HG02642 (cell line): ENCODE measurements around the gene TLE1.
"Not testable (repeated sequence)": the region's sequence is repeated elsewhere in the genome, so short reads cannot be mapped to it uniquely, and the experiment has no call there.

Experiments used
- ATAC-seq: cut with Tn5 transposase; IDR thresholded peaks from one replicate; pipeline ENCODE4 v1.9.1; 2021; ENCODE audit warnings: mild to moderate bottlenecking; ENCODE audit not compliant: unreplicated experiment, poor library complexity

TLE1 gene

GRCh38 chr9:81689343-81690175 is at the start of gene TLE1:
TLE1 (minus strand) TSS chr9:81689547; CDS start chr9:81688240, 1,307 bp downstream.
- peak; percentile 82 for ATAC-seq

DNA sequence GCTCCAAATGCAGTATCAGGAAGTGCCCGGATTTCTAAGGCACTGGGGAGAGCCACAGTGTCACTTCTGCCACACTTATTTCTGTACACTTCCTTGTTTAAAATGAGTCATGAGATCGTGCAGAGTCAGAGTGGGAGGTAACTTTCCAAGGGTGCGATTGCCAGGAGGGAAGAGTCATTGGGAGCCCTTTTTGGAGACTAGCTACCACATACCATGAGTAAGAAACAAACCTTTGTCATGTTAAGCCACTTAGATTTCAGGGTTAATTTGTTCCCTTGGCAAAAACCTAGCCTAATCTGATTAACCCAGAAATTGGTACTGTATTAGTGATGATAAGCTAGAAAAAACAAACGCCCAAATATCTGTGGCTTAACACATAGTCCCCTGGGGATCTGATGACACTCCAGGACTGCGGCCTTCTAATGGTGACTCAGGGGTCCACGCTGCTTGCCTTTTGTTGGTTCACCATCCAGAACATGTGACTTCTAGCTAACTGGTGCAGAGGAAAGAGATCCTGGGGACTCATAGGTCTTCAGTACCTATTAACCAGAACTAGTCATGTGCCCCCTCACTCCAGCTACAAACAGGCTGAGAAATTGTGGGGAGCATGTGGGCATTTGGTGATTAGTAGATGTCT is 48.6 kb upstream of the TLE1 start:
- peak; percentile 72 for ATAC-seq

GRCh38 chr9:81730498-81730897 is 41.2 kb upstream of the TLE1 start:
- ATAC-seq, result not testable (repeated sequence)

- ATAC-seq, result peak; percentile 83
Observed at GRCh38 chr9:81729135-81729534, 39.8 kb upstream of the TLE1 start.

DNA sequence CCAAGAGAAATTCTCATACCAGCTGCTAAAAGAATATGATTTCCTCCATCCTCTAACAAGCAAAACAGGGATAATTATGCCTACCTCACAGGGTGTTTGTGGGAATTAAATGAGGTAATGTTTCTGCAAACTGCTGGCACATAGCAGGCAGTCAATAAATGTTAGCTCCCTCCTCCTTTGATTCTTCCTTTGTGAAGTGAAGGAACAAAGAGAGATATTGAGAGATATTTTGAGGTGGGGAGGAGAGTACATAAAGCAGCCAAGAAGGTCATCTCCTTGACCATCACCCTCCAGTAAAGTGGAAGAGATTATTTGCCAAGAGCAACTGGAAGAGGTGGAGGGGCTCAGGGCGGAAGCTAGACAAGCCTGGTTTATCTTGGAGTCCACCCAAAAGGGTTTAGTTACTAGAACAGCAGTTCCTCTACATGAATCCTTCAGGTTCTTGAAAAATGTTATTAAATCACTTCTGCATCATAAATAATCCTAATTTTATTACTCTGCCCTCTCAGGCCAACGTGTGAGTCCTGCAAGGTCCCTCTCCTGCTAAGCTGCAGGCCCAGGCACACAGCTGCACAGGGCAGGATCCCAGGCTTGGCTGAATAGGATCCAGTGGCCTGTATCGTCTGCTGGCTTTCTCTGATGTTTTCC is 35.0 kb upstream of the TLE1 start:
- ATAC-seq, result no peak

DNA sequence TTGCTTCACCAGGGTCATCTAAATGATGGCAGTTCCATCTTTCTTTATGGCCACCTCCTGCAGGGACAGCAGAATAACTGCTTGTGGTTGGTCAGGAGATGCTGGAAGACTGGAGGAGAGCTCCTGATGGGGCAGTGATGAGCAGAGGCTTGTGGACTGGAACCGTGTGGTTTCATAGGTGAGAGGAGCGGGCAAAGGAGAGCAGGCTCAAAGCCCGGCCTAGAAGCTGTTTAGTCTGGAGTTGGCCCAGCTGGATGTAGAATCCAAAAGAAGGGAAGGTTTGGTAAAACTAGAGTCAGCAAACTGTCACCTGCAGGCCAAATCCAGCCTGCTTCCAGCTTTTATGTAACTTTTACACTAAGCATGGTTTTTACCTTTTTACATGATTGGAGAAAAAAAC is 32.9 kb upstream of the TLE1 start:
- no peak for ATAC-seq

DNA sequence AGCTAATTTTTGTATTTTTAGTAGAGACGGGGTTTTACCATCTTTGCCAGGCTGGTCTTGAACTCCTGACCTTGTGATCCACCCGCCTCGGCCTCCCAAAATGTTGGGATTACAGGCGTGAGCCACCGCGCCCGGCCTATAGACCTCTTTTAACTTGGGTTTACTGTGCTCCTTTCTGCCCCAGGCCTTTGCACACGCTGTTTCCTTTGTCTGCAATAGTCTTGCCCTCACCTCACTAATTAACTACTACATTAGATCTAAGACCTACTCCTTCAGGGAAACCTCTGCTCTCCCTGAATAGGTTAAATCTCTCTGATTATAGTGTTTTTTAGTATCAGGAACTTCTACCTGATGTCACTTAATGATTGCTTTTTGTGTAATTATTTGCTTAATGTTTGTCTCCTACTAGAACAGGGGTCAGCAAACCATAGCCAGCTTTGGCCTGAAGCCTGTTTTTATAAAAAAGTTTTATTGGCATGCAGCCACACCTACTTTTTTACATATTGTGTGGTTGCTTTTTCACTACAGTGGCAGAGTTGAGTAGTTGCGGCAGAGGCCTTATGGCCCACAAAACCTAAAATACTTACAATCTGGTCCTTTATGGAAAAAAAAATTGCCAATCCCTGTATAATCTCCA is 31.2 kb upstream of the TLE1 start:
- ATAC-seq, result no peak

- no peak for ATAC-seq
Observed at GRCh38 chr9:81719972-81720371, 30.6 kb upstream of the TLE1 start.

GRCh38 chr9:81718244-81718643 is 28.9 kb upstream of the TLE1 start:
- ATAC-seq, result no peak

GRCh38 chr9:81717747-81718077 is 28.4 kb upstream of the TLE1 start:
- ATAC-seq, result no peak

DNA sequence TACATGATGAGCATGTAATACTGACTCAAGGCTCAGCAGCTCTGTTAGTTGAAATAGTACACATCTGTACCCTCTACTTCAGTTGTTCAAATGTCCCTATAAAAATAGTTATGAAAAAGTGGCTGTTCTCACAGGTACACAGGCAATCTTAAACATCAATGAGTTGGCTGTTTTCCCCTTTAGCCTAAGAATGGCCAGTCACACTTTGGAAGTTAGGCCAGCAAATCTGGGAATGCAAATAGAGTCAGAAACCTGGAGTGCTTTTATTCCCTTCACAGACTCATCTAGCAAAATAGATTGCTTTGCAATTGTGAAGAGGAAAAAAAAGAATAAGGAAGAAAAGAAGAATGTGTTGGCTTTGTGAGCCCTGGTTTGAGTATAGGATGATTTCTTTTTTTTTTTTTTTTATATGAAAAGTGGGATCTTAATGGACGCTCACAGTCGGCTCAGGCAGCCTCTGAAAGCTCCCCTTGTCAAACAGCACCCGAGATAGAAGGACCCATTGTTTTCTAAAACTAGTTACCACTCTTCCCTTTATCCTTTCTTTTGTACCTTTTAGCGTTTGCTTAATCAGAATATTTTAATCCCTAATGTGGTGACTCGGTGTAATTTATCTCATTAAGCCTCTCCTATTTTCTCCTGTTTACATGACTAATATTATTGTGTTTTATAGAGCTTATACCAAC is 27.9 kb upstream of the TLE1 start:
- no peak for ATAC-seq

GRCh38 chr9:81716409-81716808 is 27.1 kb upstream of the TLE1 start:
- ATAC-seq, result no peak

- ATAC-seq, result no peak
Observed at GRCh38 chr9:81705578-81705977, 16.2 kb upstream of the TLE1 start.

- ATAC-seq, result no peak
Observed at GRCh38 chr9:81694541-81694940, 5.2 kb upstream of the TLE1 start.

DNA sequence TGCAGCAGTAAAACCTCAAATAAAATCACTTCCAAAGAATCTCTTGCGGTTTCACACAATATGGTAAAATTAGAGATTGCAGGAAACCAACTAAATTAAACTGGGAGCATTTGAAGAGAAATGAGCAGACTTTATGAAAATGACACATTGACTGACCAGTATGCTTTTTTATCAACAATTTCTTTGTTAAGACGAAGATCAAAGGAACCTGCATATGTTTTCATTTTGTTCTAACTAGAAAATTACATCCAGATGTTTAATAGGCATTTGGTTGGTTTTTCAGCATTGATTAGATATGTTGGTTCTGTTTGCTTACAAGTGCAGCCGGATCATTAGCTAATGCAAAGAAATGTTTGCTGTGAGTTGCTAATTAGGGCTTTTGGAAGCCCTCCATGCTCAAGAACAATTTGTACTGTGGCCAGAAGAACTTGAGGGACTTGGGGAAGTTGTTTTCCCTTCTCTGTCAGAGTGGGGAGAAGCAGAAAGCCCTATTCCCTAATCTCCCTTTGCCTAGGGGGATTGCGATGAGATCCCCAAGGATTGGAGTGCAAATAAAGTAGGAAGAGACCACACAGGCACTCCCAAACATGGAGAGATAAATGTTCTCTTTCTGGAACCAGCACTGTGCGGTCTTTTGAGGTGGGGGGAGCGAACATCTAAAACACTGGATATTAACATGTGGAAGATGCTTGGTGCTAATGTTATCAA is 4.5 kb upstream of the TLE1 start:
- no peak for ATAC-seq

GRCh38 chr9:81690251-81690851 is 1.0 kb upstream of the TLE1 start:
- no peak for ATAC-seq

GRCh38 chr9:81689093-81689342 is 329 bp downstream of the TLE1 start:
- ATAC-seq, result peak; percentile 5

- peak; percentile 13 for ATAC-seq
Observed at GRCh38 chr9:81688262-81689092, 870 bp downstream of the TLE1 start.
